ENCODE data around the gene ABT1.
A peak's percentile ranks its signal among the peaks of the same experiment; 100 is the strongest.

Gene ABT1

GRCh38 chr6:26575494-26575939 is 21.2 kb upstream of the ABT1 start:
- peak; percentile 54 for DNase-seq (ENCODE audit: low read depth)

- no peak for DNase-seq (ENCODE audit: low read depth)
These were observed 20.3 kb upstream of the ABT1 start for GRCh38 chr6:26576407-26576843.

- DNase-seq (ENCODE audit: low read depth) = peak; percentile 80
These were observed 19.6 kb upstream of the ABT1 start for GRCh38 chr6:26576929-26577719.

- DNase-seq (ENCODE audit: low read depth) = no peak
These were observed 19.1 kb upstream of the ABT1 start for GRCh38 chr6:26577720-26578072.

- no peak for DNase-seq (ENCODE audit: low read depth)
These were observed 18.5 kb upstream of the ABT1 start for GRCh38 chr6:26578279-26578678.

GRCh38 chr6:26578741-26579140 is 18.0 kb upstream of the ABT1 start:
- DNase-seq (ENCODE audit: low read depth) = no peak

GRCh38 chr6:26581164-26581915 is 15.4 kb upstream of the ABT1 start:
- DNase-seq (ENCODE audit: low read depth) = no peak

GRCh38 chr6:26588965-26589364 is 7.8 kb upstream of the ABT1 start:
- DNase-seq (ENCODE audit: low read depth) = no peak

- no peak for DNase-seq (ENCODE audit: low read depth)
These were observed 4.1 kb upstream of the ABT1 start for GRCh38 chr6:26592649-26593048.

- DNase-seq (ENCODE audit: low read depth) = no peak
These were observed 3.2 kb upstream of the ABT1 start for GRCh38 chr6:26593278-26594130.

GRCh38 chr6:26594131-26594498 is 2.6 kb upstream of the ABT1 start:
- DNase-seq (ENCODE audit: low read depth) = no peak

GRCh38 chr6:26594730-26595632 is 1.8 kb upstream of the ABT1 start:
- DNase-seq (ENCODE audit: low read depth) = peak; percentile 81

GRCh38 chr6:26595669-26596269 is 984 bp upstream of the ABT1 start:
- peak; percentile 82 for DNase-seq (ENCODE audit: low read depth)

- DNase-seq (ENCODE audit: low read depth) = no peak
These were observed 625 bp downstream of the ABT1 start for GRCh38 chr6:26597389-26597766.

GRCh38 chr6:26597821-26598220 is 1.1 kb downstream of the ABT1 start:
- no peak for DNase-seq (ENCODE audit: low read depth)

- DNase-seq (ENCODE audit: low read depth) = no peak
These were observed 1.5 kb downstream of the ABT1 start for GRCh38 chr6:26598267-26598666.

GRCh38 chr6:26599134-26599533 is 2.4 kb downstream of the ABT1 start:
- DNase-seq (ENCODE audit: low read depth) = no peak

GRCh38 chr6:26599591-26599990 is 2.8 kb downstream of the ABT1 start:
- DNase-seq (ENCODE audit: low read depth) = no peak

GRCh38 chr6:26600759-26601158 is 4.0 kb downstream of the ABT1 start:
- no peak for DNase-seq (ENCODE audit: low read depth)

GRCh38 chr6:26602262-26602661 is 5.5 kb downstream of the ABT1 start:
- DNase-seq (ENCODE audit: low read depth) = no peak

- no peak for DNase-seq (ENCODE audit: low read depth)
These were observed 7.3 kb downstream of the ABT1 start for GRCh38 chr6:26604026-26604425.

Data from fibroblast of gingiva (primary cell).